ENCODE measurements around the gene DGAT2.

The DGAT2 gene

DNA sequence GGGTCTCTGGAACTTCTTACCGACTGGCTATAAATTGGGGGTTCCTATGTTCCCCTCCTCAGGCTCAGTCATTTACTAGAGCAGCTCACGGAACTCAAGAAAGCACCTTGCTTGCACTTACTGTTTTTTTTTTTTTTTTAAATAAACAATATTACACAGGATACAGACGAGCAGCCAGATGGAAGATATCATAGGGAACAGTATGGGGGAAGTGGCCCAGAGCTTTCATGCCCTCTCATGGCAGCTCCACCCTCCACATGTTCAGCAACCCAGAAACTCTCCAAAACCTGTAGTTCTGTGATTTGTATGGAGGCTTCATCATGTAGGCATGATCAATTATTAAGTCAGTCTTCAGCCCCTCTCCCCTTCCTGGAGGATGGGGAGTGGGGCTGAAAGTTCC is 54.0 kb downstream of the DGAT2 start:
- Histone ChIP-seq H3K9ac (ENCODE audit: low read depth, low read length) (no peak overlapping the region), H3K4me1 (ENCODE audit: insufficient read depth, low read length) (no peaks in the 10 kb centered on the region)

DNA sequence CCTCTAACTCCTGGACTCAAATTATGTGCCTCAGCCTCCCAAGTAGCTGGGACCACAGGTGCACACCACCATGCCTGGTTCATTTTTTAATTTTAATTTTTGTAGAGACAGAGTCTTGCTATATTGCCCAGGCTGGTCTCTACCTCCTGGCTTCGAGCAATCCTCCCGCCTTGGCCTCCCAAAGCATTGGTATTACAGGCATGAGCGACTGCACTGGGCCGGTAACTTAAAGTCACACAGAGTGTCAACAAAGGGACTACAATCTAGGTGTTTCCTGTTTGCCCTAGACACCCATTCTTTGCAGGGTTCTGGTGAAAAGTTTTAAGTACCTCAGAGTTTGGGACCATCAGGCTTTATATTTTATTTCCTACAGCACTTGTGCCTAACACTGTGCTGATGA is 54.8 kb downstream of the DGAT2 start:
- no peaks in the 10 kb centered on the region for H3K4me1 ChIP-seq (ENCODE audit: insufficient read depth, low read length)
- H3K36me3 ChIP-seq (ENCODE audit: insufficient read depth, low read depth, low read length), result no peaks in the 10 kb centered on the region
- no peak overlapping the region for H3K9ac ChIP-seq (ENCODE audit: low read depth, low read length)
- no peak overlapping the region for H3K27ac ChIP-seq (ENCODE audit: low read length)
- no peaks in the 10 kb centered on the region for H3K27me3 ChIP-seq (ENCODE audit: insufficient read depth, low read length)
- no peaks in the 10 kb centered on the region for H3K9me3 ChIP-seq (ENCODE audit: insufficient read depth, low read depth, low read length)
- H3K4me3 ChIP-seq (ENCODE audit: low read length), result no peak overlapping the region

More for the DNA sequence above, 54.0 kb downstream of the DGAT2 start:
- Histone ChIP-seq H3K27me3 (ENCODE audit: insufficient read depth, low read length) (no peaks in the 10 kb centered on the region), H3K36me3 (ENCODE audit: insufficient read depth, low read depth, low read length) (no peaks in the 10 kb centered on the region), H3K9me3 (ENCODE audit: insufficient read depth, low read depth, low read length) (no peaks in the 10 kb centered on the region), H3K27ac (ENCODE audit: low read length) (no peak overlapping the region), H3K4me3 (ENCODE audit: low read length) (no peak overlapping the region)

DNA sequence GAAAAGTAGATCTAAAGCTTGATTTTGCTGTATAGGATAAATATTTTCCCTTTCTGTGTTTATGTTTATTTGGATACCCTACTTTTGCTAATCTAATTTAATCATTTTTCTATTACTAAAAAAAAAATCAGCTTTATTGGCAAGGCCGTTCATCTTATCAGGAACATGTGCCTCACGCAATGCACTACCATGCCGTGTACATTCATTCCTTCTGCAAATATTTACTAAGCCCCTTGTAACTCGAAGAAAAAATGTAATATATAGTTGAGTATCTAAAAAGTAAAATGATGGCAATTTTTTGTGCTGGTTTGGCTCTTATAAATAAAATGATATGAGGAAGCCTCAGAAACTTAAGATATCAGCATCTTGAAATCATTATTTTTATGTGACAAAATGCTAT is 55.4 kb downstream of the DGAT2 start:
- no peak overlapping the region for H3K27ac ChIP-seq (ENCODE audit: low read length)
- H3K4me1 ChIP-seq (ENCODE audit: insufficient read depth, low read length), result no peaks in the 10 kb centered on the region
- no peaks in the 10 kb centered on the region for H3K27me3 ChIP-seq (ENCODE audit: insufficient read depth, low read length)
- no peaks in the 10 kb centered on the region for H3K36me3 ChIP-seq (ENCODE audit: insufficient read depth, low read depth, low read length)
- H3K9me3 ChIP-seq (ENCODE audit: insufficient read depth, low read depth, low read length), result no peaks in the 10 kb centered on the region
- H3K9ac ChIP-seq (ENCODE audit: low read depth, low read length), result no peak overlapping the region
- H3K4me3 ChIP-seq (ENCODE audit: low read length), result no peak overlapping the region

DNA sequence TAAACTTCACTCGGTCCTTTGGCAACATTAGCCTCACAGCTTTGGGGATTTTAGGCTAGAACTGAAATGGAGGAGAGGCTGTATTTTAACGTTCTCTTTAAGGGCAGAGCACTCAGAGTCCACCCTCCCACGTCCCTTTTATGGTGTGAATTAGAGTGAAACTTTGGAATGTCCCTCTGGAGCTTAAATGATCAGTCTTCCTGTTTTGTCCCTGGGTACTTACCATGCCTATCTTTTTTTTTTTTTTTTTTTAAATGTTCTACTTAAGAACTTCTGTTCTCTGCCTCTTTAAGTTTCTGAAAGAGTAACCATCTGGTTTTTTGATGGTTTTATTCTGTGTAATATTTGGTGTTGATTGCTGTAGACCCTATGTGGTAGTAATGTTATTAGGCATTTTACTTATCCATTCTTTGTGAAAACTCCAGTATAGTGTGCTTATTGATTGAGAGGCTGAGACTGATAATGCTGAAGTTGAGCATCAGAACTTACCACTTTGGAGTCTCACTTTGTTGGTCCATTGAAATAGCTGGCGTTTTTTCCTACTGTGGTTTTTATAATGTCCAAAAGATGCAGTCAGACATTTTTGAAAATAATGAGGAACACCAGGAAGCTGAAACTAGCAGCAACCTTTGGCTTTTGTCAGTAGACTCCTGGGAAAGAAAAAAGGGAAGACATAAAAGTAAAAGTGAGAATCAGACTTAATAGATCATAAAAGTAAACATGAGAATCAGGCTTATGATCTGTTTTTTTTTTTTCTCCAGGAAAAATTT is 58.1 kb downstream of the DGAT2 start:
- no peak overlapping the region for H3K27ac ChIP-seq (ENCODE audit: low read length)
- H3K4me1 ChIP-seq (ENCODE audit: insufficient read depth, low read length), result no peaks in the 10 kb centered on the region
- no peaks in the 10 kb centered on the region for H3K36me3 ChIP-seq (ENCODE audit: insufficient read depth, low read depth, low read length)
- no peak overlapping the region for H3K4me3 ChIP-seq (ENCODE audit: low read length)
- H3K9me3 ChIP-seq (ENCODE audit: insufficient read depth, low read depth, low read length), result no peaks in the 10 kb centered on the region
- H3K27me3 ChIP-seq (ENCODE audit: insufficient read depth, low read length), result no peaks in the 10 kb centered on the region
- H3K9ac ChIP-seq (ENCODE audit: low read depth, low read length), result no peak overlapping the region

DNA sequence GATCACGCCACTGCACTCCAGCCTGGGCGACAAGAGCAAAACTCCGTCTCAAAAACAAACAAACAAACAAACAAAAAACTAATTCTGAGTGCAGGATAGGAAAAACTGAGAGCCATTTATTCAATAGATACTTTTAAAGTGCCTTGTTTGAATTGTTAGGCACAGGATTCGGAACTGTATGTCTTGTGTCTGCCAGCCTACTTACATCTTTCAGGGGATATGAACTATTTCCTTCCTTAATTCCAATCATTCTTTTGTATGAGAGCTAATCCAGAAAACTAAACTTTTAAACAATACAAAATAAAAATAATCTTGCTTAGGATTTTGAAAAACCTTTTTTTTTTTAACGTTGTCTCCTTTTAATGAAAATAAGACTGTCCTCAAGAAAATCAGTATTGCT is 59.0 kb downstream of the DGAT2 start:
- Histone ChIP-seq H3K9ac (ENCODE audit: low read depth, low read length) (no peak overlapping the region), H3K36me3 (ENCODE audit: insufficient read depth, low read depth, low read length) (no peaks in the 10 kb centered on the region), H3K9me3 (ENCODE audit: insufficient read depth, low read depth, low read length) (no peaks in the 10 kb centered on the region), H3K27me3 (ENCODE audit: insufficient read depth, low read length) (no peaks in the 10 kb centered on the region), H3K4me3 (ENCODE audit: low read length) (no peak overlapping the region), H3K27ac (ENCODE audit: low read length) (no peak overlapping the region), H3K4me1 (ENCODE audit: insufficient read depth, low read length) (0 out of 2 replicates have a peak, but pooled peaks cover 3% of the 10 kb centered on the region)

DNA sequence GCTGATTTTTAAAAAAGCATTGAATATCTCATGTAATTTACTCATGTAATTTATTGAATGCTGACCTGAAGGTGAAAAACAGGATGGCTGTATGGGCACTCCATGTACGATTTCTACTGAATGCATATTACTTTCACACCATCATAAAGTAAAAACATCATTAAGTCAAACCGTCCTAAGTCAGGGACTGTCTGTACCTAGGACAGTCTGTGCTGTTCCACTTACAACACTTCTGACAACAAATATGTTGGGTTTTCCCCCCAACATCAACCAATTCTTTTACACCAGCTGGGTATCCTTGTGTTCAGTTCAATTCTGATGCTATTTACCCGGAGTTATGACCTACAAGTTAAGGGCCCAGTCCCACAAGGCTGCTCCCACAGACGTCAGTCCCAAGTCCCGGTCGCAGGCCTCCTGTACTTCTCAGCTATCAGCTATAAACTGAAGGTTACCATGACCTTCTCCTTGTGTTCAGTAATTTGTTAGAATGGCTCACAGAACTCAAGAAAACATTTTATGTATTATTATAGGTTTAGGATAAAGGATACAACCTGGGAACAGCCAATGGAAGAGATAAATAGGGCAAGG is 63.4 kb downstream of the DGAT2 start:
- Histone ChIP-seq H3K4me3 (ENCODE audit: low read length) (no peak overlapping the region), H3K36me3 (ENCODE audit: insufficient read depth, low read depth, low read length) (no peaks in the 10 kb centered on the region), H3K4me1 (ENCODE audit: insufficient read depth, low read length) (0 out of 2 replicates have a peak, but pooled peaks cover 3% of the 10 kb centered on the region), H3K9me3 (ENCODE audit: insufficient read depth, low read depth, low read length) (no peaks in the 10 kb centered on the region), H3K27me3 (ENCODE audit: insufficient read depth, low read length) (no peaks in the 10 kb centered on the region), H3K27ac (ENCODE audit: low read length) (no peak overlapping the region), H3K9ac (ENCODE audit: low read depth, low read length) (no peak overlapping the region)

DNA sequence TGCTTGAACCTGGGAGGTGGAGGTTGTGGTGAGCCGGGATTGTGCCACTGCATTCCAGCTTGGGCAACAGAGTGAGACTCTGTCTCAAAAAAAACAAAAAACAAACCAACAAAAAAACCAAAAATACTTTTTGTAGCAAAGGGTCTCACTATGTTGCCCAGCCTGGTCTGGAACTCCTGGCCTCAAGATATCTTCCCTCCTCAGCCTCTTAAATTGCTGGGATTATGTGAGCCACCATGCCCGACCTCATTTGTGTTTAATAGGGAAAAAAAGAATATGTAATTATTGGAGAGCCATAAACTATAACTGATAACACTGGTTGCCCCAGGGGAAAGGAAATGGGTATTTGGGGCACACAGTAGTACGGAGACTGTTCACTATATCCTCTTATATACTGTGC is 66.2 kb downstream of the DGAT2 start:
- H3K4me3 ChIP-seq (ENCODE audit: low read length), result no peak overlapping the region
- no peaks in the 10 kb centered on the region for H3K36me3 ChIP-seq (ENCODE audit: insufficient read depth, low read depth, low read length)
- no peaks in the 10 kb centered on the region for H3K27me3 ChIP-seq (ENCODE audit: insufficient read depth, low read length)
- H3K9ac ChIP-seq (ENCODE audit: low read depth, low read length), result no peak overlapping the region
- H3K9me3 ChIP-seq (ENCODE audit: insufficient read depth, low read depth, low read length), result no peaks in the 10 kb centered on the region
- H3K4me1 ChIP-seq (ENCODE audit: insufficient read depth, low read length), result 0 out of 2 replicates have a peak, but pooled peaks cover 3% of the 10 kb centered on the region
- H3K27ac ChIP-seq (ENCODE audit: low read length), result no peak overlapping the region

DNA sequence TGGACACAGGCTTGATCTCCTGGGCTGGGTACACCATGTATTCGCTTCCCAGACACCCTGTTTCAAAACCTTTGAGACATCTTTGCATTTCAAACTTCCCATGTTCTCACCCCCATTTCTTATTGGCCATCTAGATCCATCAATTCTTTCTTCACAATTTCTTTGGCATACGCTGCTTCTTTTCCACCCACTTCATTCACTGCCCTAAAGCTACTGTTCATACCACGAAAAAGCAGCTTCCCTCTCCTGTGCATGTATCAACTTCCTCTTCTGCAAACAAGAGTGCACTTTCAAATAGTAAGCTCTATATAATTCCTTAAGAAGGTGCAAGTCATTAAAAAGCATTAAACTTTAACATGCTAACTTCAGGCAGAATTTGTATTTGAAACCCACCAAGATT is 67.8 kb downstream of the DGAT2 start:
- Histone ChIP-seq H3K9me3 (ENCODE audit: insufficient read depth, low read depth, low read length) (no peaks in the 10 kb centered on the region), H3K27me3 (ENCODE audit: insufficient read depth, low read length) (no peaks in the 10 kb centered on the region), H3K4me3 (ENCODE audit: low read length) (no peak overlapping the region), H3K36me3 (ENCODE audit: insufficient read depth, low read depth, low read length) (no peaks in the 10 kb centered on the region), H3K4me1 (ENCODE audit: insufficient read depth, low read length) (0 out of 2 replicates have a peak, but pooled peaks cover 3% of the 10 kb centered on the region), H3K27ac (ENCODE audit: low read length) (no peak overlapping the region), H3K9ac (ENCODE audit: low read depth, low read length) (no peak overlapping the region)

DNA sequence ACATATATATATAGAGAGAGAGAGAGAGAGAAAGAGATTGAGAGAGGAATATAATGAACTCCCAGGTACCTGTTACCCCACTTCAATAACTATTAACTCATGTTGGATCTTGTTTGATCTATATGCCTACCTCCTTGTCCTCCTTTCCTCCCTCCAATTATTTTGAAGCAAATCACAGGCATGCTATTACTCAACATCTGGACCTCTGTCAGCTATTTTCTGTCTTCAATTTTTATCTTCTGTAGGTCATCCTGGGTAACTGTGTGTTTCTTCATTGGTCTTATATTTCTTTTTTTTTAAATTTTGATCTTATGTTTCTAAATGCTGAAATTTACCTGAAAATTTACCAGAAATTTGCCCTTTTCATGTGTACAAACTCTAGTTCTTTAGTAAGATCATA is 71.3 kb downstream of the DGAT2 start:
- no peak overlapping the region for H3K4me3 ChIP-seq (ENCODE audit: low read length)
- no peaks in the 10 kb centered on the region for H3K27me3 ChIP-seq (ENCODE audit: insufficient read depth, low read length)
- H3K27ac ChIP-seq (ENCODE audit: low read length), result no peak overlapping the region
- H3K9me3 ChIP-seq (ENCODE audit: insufficient read depth, low read depth, low read length), result no peaks in the 10 kb centered on the region
- no peak overlapping the region for H3K9ac ChIP-seq (ENCODE audit: low read depth, low read length)
- H3K36me3 ChIP-seq (ENCODE audit: insufficient read depth, low read depth, low read length), result no peaks in the 10 kb centered on the region
- H3K4me1 ChIP-seq (ENCODE audit: insufficient read depth, low read length), result no peaks in the 10 kb centered on the region

DNA sequence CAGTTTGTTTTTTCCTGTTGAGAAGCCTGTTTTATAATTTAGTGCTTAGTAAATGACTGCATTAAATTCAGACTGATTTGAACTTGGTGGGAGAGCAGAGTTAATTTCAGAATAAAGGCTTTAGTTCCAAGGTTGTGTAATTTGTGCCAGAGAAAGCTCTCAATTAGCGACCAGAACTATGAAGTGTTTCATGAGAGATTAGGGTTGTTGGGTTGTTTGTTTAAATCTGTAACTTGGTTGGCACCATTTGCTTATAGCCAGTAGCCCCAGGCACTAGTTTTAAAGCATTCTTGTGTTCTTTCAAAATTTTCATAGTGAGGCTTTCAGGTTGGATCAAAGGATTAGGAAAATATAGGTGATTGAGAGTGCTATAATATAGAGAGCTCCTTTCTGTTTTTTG is 71.9 kb downstream of the DGAT2 start:
- H3K9ac ChIP-seq (ENCODE audit: low read depth, low read length), result no peak overlapping the region

DNA sequence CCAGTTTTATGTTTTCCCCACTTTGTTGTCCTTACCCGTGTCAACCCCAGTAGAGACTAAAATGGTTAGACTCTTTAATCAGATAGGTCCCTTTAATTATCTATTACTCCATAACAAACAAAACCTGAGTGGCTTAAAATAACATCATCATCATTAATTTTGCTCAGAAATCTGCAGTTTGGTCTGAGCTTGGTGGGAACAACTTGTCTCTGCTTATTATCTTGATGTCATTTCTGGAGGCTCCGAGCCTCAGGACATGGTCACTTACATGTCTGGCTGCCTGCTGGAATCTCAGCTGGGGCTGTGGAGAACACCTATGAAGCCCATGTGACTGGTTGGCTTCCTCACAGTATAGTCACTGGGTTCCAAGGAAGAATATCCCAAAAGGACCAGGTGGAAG is 73.2 kb downstream of the DGAT2 start:
- Histone ChIP-seq H3K4me1 (ENCODE audit: insufficient read depth, low read length) (no peaks in the 10 kb centered on the region), H3K36me3 (ENCODE audit: insufficient read depth, low read depth, low read length) (no peaks in the 10 kb centered on the region), H3K9ac (ENCODE audit: low read depth, low read length) (no peak overlapping the region), H3K9me3 (ENCODE audit: insufficient read depth, low read depth, low read length) (no peaks in the 10 kb centered on the region), H3K27me3 (ENCODE audit: insufficient read depth, low read length) (no peaks in the 10 kb centered on the region), H3K27ac (ENCODE audit: low read length) (no peak overlapping the region), H3K4me3 (ENCODE audit: low read length) (no peak overlapping the region)

More for the DNA sequence above, 71.9 kb downstream of the DGAT2 start:
- Histone ChIP-seq H3K9me3 (ENCODE audit: insufficient read depth, low read depth, low read length) (no peaks in the 10 kb centered on the region), H3K27me3 (ENCODE audit: insufficient read depth, low read length) (no peaks in the 10 kb centered on the region), H3K4me1 (ENCODE audit: insufficient read depth, low read length) (no peaks in the 10 kb centered on the region), H3K4me3 (ENCODE audit: low read length) (no peak overlapping the region), H3K27ac (ENCODE audit: low read length) (no peak overlapping the region), H3K36me3 (ENCODE audit: insufficient read depth, low read depth, low read length) (no peaks in the 10 kb centered on the region)

DNA sequence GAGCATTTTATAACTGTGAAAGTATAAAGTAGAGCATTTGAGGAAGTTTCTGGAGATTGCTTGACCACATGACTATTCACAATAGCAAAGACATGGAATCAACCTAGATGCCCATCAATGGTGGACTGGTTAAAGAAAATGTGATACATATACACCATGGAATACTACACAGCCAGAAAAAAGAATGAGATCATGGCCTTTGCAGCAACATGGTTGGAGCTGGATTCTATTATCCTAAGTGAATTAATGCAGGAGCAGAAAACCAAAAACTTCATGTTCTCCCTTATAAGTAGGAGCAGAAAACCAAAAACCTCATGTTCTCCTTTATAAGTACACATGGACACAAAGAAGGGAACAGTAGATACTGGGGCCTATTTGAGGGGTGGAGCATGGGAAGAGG is 76.7 kb downstream of the DGAT2 start:
- Histone ChIP-seq H3K27ac (ENCODE audit: low read length) (no peak overlapping the region), H3K4me3 (ENCODE audit: low read length) (no peak overlapping the region), H3K27me3 (ENCODE audit: insufficient read depth, low read length) (no peaks in the 10 kb centered on the region), H3K9ac (ENCODE audit: low read depth, low read length) (no peak overlapping the region), H3K36me3 (ENCODE audit: insufficient read depth, low read depth, low read length) (no peaks in the 10 kb centered on the region), H3K4me1 (ENCODE audit: insufficient read depth, low read length) (no peaks in the 10 kb centered on the region), H3K9me3 (ENCODE audit: insufficient read depth, low read depth, low read length) (no peaks in the 10 kb centered on the region)
